Kidney epithelial cell (primary cell): ENCODE measurements around the gene ELMO1. TPM values are rescaled to one million over a fixed set of nuclear protein-coding genes. Genes with fewer than 3 reads are reported as not detected.

Source experiments
- DNase-seq: peaks from one replicate; pipeline ENCODE4 v3.0.0-alpha.2; 2010; ENCODE audit warnings: low read depth
- H3K27me3 ChIP-seq: 2 replicates; pipeline ENCODE4 v1.6.0; 2011; ENCODE audit warnings: low read length; ENCODE audit not compliant: control insufficient read depth, insufficient read depth
- H3K36me3 ChIP-seq: 2 replicates; pipeline ENCODE4 v1.5.1; 2011; ENCODE audit warnings: low read length; ENCODE audit not compliant: control insufficient read depth, insufficient read depth
- H3K4me3 ChIP-seq: 2 replicates; pipeline ENCODE4 v1.5.1; 2011; ENCODE audit warnings: low read depth, mild to moderate bottlenecking, control low read depth, low read length
- CTCF ChIP-seq: IDR thresholded peaks from 2 replicates; pipeline ENCODE4 v1.5.1; 2011; ENCODE audit warnings: mild to moderate bottlenecking, moderate library complexity, low read length, control low read depth, inconsistent platforms; ENCODE audit not compliant: insufficient read depth, poor library complexity, severe bottlenecking
- total RNA-seq: library from RNA; depleted of rRNA; stranded (reverse); fragments of >200 nt; gene quantifications from 2 replicates; pipeline ENCODE4 v1.2.3, GENCODE V29; 2015

The ELMO1 gene
- total RNA-seq, 1 donor from 2014 or later: 11.4 TPM

- no peak for DNase-seq
- no peaks in the 10 kb centered on the region for H3K27me3 ChIP-seq
- TF ChIP-seq CTCF: no peak
- H3K4me3 ChIP-seq: no peak overlapping the region
- H3K36me3 ChIP-seq: no peaks in the 10 kb centered on the region
These were observed 628.0 kb downstream of the ELMO1 start for GRCh38 chr7:36820527-36821170.

GRCh38 chr7:36819639-36820038, 629.0 kb downstream of the ELMO1 start:
- DNase-seq: no peak
- TF ChIP-seq CTCF: no peak
- H3K36me3 ChIP-seq: no peaks in the 10 kb centered on the region
- H3K4me3 ChIP-seq: no peak overlapping the region
- H3K27me3 ChIP-seq: no peaks in the 10 kb centered on the region

GRCh38 chr7:36814311-36814710, 634.4 kb downstream of the ELMO1 start:
- Histone ChIP-seq H3K36me3 (no peaks in the 10 kb centered on the region), H3K4me3 (no peak overlapping the region), H3K27me3 (no peaks in the 10 kb centered on the region)
- TF ChIP-seq CTCF: no peak
- no peak for DNase-seq

- DNase-seq: no peak
- no peaks in the 10 kb centered on the region for H3K27me3 ChIP-seq
- no peak overlapping the region for H3K4me3 ChIP-seq
- TF ChIP-seq CTCF: no peak
- H3K36me3 ChIP-seq: no peaks in the 10 kb centered on the region
These were observed 636.9 kb downstream of the ELMO1 start for GRCh38 chr7:36811807-36812206.

GRCh38 chr7:36810489-36810888, 638.2 kb downstream of the ELMO1 start:
- H3K27me3 ChIP-seq: no peaks in the 10 kb centered on the region
- DNase-seq: no peak
- H3K36me3 ChIP-seq: no peaks in the 10 kb centered on the region
- H3K4me3 ChIP-seq: no peak overlapping the region
- TF ChIP-seq CTCF: no peak

- no peak for DNase-seq
- Histone ChIP-seq H3K36me3 (no peaks in the 10 kb centered on the region), H3K27me3 (no peaks in the 10 kb centered on the region), H3K4me3 (no peak overlapping the region)
- TF ChIP-seq CTCF: no peak
These were observed 638.6 kb downstream of the ELMO1 start for GRCh38 chr7:36810032-36810431.
